Urothelium cell line (cell line): Measurements from ENCODE around the gene BRCA1.
"Not testable (repeated sequence)": the region's sequence is repeated elsewhere in the genome, so short reads cannot be mapped to it uniquely, and the experiment has no call there.

Experiments used
- DNase-seq: peaks from one replicate; pipeline ENCODE4 v3.0.0; 2011; ENCODE audit warnings: low spot score, mixed read lengths
- FAIRE-seq: peaks from 2 replicates; lab custom pipeline; 2011; peaks lifted over from hg19 to GRCh38; lab: Jason Lieb, UNC

The BRCA1 gene

DNA sequence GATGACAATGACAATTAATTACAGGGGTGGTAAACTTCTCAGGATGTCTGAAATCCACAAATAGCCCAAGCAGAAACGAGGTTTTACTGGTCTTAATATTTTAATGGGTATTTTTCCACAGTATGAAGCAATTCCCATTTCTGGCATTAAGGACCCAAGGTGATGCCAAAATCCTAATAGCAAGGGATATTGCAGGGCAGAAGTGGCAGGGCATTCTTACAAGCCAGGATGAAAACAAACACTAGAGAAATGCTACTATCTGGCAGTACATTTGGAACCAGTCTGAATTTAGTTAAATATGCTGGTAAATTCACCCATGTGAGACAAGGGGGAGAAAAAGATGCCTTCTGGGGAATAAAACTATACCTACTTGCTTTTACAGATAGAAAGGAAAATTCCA is 54.9 kb downstream of the BRCA1 start:
- DNase-seq (no peak), FAIRE-seq (no peak)

DNA sequence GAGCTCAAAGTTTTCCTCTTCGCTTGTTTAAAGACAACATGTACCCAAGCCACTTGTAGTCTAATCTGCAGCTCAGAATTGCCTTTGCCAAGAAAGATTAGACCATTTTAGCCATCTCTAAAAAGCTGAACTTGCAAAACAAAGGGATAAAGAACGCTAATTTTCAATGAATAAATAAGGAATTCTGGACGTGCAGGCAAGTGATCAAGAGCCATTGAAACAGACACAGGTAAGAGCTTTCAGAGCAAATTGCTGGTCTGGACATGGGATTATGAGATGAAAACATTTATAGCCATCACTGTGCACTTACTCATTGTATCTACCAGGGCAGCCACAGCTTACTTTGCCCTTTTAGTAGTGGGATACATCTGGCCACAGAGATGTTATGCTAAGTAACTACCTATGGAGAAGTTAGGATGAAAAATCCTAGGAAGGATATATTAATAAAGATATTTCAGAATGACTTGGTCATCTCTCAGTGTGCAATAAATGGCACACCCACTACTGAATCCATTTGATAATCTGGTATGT is 55.7 kb downstream of the BRCA1 start:
- FAIRE-seq (no peak), DNase-seq (no peak)

DNA sequence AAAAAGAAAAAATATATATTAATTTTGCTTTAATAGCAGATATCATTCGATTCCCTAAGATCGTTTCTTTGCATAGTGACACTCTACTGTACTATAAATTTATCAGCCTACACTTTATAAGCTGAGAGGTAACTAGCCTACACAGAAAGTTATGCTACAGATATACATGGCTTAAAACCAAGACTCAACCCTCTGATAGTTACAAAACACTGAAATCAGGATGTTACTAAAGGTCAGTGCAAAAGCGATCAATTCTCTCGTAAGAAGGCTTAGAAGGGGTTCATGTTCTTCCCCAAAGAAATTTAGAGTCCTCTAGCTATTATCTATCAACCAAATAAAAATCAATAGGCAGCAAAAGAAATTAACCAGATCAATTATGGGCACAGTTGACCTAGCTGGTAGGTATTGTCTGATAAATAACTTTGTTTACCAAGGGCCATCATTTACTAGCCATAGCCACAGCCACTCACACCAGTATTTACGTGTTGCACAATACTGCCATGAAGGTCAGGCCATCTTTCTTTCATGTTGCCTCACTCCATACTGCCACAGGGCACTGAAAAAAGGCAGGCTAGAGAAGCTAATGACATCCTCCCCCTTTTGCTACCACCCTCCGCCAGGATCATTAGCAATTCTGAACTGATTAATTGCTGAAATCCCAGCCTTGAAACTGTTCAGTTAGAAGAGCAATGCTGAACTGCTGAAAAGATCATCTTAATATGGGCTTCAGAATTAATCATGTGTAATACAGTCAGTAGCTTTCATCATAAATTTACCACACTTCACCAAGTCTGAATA is 56.4 kb downstream of the BRCA1 start:
- DNase-seq (no peak), FAIRE-seq (no peak)

DNA sequence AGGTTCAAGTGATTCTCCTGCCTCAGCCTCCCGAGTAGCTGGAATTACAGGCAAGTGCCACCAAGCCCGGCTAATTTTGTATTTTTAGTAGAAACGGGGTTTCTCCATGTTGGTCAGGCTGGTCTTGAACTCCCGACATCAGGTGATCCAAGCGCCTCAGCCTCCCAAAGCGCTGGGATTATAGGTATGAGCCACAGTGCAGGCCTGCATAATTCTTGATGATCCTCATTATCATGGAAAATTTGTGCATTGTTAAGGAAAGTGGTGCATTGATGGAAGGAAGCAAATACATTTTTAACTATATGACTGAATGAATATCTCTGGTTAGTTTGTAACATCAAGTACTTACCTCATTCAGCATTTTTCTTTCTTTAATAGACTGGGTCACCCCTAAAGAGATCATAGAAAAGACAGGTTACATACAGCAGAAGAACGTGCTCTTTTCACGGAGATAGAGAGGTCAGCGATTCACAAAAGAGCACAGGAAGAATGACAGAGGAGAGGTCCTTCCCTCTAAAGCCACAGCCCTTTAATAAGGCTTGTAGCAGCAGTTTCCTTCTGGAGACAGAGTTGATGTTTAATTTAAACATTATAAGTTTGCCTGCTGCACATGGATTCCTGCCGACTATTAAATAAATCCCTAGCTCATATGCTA is 62.1 kb downstream of the BRCA1 start:
- DNase-seq (no peak), FAIRE-seq (no peak)

DNA sequence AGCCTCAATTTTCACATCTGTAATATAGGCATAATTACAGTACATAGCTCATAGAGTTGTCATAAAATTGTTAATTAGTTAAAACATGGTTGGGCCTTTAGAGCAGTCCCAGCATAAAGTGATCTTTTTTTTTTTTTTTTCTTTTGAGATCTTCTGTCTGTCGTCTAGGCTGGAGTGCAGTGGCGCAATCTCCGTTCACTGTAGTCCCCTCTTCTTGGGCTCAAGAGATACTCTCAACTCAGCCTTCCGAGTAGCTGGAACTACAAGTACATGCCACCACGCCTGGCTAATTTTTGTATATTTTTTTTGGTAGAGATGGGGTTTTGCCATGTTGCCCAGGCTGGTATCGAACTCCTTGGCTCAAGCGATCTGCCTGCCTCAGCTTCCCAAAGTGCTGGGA is 69.1 kb downstream of the BRCA1 start:
- no peak for DNase-seq
- FAIRE-seq = no peak

DNA sequence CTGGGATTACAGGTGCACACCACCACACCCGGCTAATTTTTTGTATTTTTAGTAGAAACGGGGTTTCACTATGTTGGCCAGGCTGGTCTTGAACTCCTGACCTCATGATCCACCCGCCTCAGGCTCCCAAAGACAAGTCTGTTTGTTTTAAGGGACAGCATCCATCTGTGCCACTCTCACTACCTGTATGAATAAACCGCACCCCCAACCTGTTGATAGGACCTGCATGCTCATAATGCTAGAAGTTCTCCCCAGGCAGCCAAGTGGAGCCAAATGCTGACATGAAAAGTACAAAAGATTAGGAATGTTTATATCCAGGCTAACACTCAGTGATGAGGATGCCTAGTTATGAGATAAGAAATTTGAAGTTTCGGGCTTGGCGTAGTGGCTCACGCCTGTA is 72.2 kb downstream of the BRCA1 start:
- not testable (repeated sequence) for FAIRE-seq, DNase-seq

DNA sequence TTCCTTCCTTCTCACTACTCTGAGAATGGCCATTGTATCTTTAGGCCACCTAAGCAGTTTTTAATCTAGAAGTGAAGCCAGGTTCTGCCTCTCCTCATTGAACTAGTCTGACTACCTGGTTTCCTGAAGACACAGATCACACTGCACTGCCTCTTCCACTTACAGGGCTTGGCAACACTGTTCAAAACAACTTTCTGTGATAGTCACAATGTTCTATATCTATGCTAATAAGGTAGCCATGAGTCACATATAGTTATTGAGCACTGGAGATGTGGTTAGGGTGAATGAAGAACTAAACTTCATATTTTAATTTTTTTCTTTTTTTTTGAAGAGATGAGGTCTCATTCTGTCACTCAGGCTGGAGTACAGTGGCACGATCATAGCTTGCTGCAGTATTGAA is 73.2 kb downstream of the BRCA1 start:
- DNase-seq (no peak), FAIRE-seq (no peak)

DNA sequence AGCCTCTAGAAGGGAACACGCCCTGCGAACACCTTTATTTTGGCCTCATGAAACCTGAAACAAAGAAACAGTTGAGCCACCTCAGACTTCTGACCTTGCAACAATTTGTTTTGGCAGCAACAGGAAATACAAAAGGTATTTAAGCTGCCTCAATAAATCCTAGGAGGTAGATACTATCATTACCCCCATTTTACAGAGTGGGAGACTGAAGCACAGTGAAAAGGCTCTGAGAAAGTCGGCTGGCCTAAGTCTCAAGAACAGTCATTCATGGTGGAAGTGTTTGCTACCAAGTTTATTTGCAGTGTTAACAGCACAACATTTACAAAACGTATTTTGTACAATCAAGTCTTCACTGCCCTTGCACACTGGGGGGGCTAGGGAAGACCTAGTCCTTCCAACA is 81.1 kb downstream of the BRCA1 start:
- FAIRE-seq = no peak
- DNase-seq = no peak

DNA sequence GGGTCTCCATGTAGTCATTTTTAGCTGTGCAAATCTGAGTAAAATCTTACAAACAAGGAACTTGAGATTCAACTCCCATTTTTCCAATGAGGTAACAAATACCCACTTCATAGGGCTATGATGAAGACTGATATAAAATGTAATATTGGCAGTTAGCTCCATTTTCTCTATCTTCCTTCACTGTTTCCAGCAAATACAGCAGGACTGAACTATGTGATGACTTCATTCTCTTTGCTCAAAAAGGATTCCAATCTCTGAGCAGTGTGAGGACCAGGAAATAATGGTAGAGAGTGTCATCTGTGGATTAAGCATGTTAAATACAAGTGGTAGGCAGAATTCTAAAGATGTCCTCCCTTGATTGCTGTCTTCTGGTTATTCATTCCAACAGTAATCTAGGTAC is 81.9 kb downstream of the BRCA1 start:
- DNase-seq (no peak), FAIRE-seq (no peak)

DNA sequence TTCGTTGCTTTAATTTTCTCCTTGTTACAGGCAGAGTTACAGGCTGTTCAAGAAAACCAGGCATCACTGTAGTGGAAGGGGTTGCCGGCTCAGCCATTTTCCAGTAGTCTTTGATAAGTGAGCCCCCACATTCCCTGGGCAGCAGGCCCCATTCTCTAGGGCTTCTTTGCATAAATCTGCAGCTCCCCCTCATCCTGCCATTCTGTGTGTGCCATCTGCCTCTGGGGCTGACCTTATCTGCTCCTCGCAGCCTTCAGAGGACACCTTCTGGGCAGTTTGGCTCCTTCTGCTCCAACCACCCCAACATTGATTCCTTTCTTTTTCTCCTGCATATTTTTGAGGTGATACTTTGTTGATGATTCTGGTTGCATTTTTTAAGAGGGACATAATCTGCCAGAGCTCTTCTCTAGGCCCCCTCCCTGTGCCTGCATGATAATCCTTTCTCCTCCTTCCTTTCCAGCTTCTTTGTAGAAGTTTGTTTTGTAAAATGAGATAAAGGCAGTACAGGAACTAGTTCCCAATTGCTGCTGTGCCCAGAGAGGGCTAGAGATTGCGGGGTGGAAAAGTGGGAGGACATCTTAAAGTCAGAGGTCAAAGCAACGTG is 83.0 kb downstream of the BRCA1 start:
- DNase-seq (no peak), FAIRE-seq (no peak)

DNA sequence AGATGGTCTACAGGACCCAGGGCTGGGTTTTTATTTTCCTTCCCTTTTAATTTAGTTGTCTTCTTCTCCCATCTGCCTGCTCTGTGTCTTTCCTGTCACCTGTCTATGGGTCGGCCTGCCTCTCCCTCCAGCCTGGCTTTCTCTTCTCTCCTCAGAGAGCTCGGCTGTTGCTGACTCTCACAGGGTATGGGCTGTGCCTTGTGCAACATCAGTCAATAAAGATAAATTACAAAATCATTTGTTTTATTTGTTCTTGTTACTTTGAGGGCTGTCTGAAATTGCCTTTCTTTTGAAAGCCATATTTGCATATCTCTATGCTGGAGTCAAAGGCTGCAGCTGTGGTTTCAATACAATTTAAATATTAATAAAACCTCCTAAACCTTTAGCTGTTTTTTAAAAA is 84.5 kb downstream of the BRCA1 start:
- DNase-seq (no peak), FAIRE-seq (no peak)

DNA sequence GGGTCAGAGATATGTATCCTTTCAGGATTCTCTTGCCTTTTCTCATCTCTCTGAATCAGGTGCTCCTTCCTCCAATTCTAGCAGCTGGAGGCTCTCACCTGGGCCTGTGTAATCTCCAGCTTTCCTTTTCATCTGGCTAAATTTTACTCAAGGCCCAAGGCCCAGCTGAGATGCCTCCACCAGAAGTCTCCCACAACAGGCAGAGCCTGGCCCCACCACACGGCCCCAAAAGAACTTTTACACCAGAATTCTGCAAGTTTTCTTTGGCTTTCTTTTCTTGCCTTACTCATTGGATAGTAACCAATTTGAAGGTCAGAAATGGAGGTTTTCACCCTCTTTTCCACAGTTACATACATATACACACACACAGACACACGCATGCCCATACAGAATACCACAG is 85.5 kb downstream of the BRCA1 start:
- DNase-seq (no peak), FAIRE-seq (no peak)

DNA sequence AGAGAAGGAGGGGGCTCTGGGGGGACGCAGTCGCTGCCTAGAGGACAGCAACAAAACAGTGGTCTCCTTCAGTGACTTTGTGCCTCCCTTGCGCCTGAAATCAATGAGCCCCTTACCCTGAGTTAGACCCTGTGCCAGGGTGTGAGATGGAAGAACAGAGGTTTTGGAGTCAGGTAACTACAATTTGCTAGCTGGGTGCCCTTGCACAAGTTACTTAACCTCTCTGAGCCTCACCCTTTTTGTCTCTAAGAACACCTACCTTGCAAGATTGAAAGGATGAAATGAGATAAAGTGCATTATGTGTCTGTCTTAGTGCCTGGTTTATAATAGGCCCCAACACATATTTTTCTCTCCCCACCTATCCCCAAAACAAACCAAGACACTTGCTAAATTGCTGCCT is 90.3 kb downstream of the BRCA1 start:
- DNase-seq (no peak), FAIRE-seq (no peak)

DNA sequence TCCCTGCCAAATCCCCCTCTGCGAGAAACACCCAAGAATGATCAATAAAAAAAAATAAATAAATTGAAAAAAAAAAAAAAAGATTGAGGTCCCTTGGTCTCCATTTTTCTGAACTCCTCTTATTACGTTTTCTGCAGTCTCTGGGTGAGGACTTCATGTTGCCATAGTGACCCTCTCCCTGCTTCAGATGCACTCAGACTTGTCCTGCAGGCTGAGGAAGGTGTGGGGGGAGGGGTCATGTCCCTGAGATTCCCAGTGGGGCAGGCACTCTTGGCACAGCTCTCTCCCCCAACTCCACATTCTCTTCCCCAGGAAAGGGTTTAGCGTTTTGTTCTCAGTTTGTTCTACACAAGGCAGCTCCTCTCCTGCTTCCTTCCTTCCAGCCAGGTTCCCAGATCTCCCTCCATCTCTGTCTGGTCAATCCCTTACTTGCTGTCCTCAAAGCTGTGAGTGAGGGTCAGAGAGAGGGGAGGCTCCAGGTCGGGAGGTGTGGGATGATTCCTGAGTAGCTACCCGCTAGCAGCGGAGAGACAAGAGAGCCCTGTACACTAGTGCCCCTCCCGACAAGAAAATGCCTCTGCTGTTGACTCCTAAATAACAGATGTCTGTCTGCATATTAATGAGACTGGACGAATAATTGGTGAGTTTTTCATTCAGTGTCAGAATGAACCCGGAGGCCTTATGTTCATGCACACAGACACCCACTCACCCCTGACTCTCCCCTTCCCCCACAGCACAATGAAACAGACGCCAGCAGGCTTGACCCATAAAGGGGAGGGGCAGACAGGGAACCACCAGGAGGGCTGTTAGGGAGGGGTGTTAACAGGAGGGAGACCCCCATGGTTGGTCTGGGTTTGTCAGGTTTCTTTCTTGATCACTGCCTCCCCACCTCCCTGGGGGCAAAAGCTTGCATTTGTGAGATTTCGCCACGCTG is 90.9 kb downstream of the BRCA1 start:
- DNase-seq (no peak), FAIRE-seq (no peak)

DNA sequence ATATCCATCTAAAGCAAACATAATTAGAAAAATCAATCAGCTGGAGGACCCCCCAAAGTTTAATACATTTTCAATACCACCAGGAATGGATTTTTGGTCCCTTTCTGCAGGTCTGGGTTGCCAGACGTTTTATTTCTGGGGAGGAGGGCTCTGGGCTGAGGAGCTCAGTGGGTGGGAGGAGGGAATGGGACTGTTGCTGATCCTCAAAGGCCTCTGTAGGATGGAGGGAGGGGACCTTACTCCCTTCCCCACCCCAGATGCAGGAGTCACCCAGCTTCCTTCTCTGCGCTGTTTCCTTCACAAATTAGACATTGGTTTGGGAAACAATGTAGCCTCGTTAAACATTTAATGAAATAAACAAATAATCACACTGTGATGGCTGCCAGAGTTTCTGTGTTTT is 93.5 kb downstream of the BRCA1 start:
- no peak for DNase-seq
- no peak for FAIRE-seq

DNA sequence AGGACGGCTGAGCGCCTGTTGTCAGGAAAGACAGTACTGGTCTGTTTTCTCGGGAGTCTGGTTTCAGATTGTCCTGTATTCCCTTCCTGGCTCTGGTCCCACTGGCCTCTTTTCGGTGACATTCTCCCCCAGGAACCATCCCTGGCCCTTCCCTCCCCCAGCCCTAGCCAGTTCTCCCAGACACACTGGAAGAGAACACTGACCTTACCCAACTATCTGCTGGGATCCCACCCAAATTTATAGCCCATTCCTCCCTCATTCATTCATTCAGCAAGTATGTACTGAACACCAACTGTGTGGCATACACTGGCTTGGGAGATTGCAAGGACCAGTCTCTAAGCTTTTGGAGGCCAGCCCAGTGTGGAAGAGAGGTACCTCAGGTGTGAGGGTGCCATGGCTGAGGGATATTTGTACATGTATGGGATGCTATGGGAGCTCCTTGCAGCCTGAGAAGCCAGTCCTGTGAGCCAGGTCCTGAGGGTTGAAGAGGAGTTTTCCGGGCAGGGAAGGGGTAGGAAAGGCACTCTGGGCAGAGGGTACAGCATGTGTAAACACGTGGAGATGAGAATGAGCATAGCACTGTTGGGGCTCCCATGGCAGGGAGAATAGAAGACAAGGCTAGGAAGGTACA is 94.9 kb downstream of the BRCA1 start:
- FAIRE-seq = peak; percentile 66

DNA sequence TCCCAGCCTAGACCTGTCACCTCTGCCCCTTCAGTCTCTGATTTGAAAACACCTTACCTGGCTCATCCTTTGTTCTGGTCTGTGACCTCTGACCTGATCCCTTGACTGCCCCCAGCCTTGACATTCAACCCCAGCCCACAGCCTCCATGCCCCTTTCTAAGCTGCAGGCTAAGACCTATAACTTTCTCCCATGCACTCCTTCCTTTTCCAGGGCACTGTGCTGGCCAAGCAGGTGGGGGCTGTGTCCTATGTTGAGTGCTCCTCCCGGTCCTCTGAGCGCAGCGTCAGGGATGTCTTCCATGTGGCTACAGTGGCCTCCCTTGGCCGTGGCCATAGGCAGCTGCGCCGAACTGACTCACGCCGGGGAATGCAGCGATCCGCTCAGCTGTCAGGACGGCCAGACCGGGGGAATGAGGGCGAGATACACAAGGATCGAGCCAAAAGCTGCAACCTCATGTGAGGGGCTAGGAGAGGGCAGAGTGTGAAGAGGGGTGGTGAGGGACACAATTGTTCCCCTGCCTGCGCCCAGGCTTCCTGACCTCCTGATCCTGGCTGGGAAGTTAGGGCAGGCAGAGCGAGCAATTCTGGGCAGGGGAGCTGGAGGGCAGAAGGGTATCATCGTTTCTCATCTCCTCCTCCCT is 96.8 kb downstream of the BRCA1 start:
- DNase-seq (no peak), FAIRE-seq (no peak)

More for the DNA sequence above, 94.9 kb downstream of the BRCA1 start:
- DNase-seq = no peak

DNA sequence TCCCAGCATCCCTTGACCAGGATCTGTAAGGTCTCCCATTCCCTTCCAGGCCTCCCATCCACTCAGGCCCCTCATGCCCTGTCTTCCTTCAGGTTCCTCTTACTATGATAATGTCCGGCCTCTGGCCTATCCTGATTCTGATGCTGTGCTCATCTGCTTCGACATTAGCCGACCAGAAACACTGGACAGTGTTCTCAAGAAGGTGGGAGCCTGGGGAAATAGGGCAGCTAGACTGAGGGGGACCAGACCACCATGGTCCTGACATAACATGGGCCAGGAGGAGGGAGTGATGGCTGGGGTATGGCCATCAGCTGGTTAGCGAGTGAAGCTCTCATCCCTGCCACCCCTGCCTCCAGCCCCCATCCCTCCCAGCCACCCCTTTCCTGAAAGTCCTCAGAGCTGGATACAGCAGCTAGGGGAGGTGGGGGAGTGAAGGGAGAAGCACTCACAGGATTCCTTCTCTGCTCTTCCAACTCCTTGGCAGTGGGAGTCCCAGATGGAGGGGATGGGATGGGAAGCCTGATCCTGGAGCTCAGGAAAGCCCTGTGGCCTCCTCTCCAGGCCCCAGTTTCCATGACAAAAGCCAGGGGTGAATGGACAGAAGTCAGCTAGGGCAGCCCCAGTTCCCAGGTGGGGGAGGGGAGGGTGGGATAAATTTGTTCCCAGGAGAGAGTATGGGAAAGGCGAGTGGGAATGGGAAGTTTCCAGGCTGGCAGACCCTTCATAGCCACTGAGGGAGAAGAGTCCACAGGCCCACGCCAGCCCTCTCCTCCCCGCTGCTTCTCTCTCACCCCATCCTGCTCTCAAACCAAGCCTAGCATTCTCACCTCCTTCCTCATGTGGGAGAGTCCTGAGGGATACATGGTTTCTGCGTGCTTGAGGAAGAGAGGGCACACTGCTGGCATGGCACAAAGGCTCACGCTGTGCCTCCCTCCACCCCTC is 97.8 kb downstream of the BRCA1 start:
- no peak for DNase-seq
- no peak for FAIRE-seq

DNA sequence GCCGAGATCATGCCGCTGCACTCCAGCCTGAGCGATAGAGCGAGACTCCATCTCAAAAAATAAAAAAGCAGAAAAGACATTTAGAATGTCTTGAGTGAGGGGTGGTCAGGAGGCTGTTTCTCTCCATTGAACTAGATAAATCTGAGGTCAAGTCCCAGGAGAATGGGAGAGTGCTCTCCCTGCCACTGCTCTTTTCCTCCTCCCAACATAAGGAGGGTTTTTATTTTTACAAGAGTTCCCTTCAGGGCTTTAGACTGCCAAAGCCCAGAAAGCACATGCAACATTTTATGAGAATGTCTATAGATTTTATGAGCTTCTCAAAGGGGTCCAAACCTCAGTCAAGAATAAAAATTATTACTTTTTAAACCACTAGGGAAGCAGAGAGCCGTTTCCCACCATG is 98.6 kb downstream of the BRCA1 start:
- no peak for DNase-seq
- no peak for FAIRE-seq
